ENCODE results near the gene RBSN.

Gene RBSN

DNA sequence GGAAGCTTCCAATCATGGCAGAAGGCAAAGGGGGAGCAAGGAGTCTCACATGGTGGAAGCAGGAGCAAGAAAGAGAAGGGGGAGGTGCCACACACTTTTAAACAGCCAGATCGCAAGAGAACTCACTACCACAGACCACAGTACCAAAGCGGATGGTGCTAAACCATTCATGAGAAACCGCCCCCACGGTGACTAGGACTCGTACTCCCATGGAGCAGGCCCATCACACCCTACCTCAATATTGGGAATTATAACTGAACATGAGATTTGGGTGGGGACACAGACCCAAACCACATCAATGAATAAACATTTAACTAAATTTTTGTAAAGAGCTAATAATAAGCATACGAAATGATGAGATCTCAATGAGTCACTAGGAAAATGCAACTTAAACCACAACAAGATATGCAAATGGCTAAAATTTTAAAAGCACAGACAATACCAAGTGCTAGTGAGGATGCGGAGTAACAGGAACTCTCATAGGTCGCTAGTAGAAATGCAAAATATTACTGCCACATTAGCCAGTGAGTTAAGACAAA lies 43.9 kb downstream of the RBSN start:
- no peak for DNase-seq

DNA sequence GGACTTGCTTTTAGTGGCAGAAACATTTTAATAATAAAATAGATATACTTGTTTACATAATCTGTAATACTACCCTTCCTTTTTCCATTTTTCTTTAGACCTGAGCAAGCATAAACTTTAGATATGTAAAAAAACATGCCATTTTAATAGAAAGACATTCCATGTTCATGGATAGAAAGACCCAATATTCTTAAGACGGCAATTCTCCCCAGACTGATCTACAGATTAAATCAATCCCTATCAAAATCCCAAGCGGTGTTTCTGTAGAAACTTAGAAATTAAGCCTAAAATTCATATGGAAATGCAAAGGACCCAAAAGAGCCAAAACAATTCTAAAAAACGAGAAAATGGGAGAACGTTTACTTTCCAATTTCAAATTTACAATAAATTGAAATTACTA lies 45.4 kb downstream of the RBSN start:
- no peak for DNase-seq

DNA sequence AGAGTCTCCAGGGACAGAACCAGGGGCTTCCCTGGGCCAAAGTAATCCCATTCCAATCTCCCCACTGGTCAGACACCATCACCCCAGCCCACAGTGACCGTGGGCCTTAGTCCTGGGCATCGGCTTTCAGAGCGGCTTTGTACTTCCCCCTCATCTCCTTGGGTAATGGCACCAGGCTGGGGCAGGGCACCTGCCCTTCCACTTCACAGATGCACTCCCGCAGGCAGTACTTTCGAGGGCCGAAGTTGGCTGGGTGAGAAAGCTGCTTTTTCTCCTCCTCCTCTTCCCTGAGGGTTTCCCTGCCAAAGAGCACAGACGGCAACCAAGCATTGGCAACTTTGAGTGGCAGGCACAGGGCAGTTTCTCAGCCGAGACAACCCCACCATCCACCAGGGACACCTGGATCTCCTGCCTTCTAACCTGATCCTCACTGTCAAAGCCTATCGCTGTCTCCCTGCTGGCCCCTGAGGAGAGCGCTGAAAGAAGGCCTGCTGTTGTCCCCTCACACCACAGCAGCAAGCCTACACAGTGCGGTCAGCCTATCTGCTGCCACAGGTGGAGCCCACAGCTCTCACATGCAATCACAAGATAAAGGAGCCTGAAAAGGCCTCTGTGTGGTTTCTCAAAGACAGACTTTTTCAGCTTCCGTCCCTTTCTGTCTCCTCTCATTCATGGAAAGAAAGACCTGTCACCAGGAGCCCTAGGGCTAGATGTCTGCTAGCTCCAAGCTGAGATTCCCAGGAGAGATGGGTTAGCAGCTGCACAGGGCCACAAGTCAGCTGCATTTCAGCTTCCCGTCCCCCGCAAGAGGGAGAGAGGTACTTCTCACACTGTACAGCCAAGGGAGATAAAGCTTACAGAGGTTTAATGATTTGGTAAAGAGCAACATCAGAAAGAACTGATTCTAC lies 46.4 kb downstream of the RBSN start:
- no peak for DNase-seq

DNA sequence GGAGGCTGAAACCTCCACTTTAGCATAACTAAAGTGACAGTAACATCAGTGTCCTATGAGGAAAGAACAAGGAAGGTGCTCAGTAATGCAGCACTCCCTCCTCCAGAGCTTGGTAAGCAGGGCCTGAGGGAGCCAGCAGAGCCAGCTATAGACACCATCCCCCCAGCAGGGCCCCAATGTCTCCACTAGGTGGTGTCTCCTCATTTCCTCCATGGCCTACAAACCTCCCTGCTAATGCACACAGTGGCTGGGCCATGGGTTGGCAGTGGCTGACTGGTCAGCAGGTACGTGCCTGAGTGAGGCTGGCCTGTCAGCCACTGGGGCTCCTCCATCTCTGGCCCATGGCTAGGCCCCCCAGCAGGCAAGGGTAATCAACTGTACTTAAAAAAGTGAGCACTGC lies 47.4 kb downstream of the RBSN start:
- DNase-seq: no peak

DNA sequence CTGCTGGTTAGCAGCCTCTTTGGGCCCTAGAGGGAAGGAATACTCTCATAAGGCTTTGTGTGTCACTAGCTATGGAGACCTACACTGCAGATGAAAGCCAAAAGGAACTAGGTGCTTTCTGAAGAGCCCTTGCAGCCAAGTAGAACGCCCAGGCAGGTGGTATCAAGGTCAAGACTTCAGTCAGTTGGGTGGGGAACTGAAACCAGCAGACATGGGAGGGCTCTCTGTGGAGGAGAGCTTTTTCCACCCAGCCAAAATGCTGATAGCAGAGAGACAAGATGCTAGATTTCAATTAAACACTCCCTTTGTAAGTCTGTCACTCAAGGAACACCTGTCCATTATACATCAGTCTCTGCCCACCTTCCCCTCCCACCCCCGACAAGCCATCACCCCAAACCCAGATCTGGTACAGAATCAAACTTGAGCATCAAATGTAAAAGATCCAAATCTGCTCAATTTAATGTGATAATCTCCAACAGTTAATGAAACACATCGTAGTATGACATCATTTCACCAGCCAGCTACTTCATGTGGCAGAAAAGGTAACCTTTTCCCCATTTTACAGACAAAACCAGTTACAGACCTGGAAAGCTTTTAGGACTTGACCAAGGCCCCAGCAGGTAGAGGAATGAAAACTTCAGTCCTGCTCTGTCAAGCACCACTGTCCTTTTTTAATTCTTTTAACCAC lies 48.4 kb downstream of the RBSN start:
- no peak for DNase-seq

DNA sequence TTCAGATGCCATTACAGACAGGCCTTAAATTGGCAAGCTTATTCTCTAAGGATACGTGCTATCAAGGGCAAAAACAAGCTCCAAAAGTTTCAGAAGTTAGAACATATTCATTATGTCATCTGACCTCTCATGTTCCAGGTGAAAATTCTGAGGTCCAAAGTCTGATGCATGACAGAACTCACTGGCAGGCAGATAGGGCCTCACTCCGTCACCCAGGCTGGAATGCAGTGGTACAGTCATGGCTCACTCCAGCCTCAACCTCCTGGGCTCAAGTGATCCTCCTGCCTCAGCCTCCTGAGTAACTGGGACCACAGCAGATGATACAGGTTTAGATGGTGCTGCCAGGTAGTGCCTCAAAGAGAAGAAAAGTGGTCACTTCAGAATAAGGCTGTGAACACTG lies 49.4 kb downstream of the RBSN start:
- DNase-seq: no peak

DNA sequence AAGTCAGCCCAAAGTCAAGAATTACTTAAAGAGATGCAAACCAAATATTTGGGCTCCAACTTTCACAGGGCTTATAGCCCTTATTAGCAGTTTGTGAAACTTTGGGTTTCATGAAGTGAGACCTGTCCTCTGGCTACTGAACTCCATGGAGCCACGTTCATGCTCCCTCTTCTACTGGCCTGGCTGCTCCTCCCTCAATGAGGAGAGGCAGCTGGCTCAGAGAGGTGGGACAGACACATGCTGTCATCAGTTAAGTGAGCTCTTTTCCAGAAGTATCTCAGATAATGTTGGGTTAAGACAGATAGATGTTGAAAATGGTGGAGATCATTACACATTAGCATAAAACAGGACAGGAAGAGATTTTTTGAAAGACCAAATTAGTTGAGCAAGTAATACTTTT lies 53.3 kb downstream of the RBSN start:
- DNase-seq: no peak

DNA sequence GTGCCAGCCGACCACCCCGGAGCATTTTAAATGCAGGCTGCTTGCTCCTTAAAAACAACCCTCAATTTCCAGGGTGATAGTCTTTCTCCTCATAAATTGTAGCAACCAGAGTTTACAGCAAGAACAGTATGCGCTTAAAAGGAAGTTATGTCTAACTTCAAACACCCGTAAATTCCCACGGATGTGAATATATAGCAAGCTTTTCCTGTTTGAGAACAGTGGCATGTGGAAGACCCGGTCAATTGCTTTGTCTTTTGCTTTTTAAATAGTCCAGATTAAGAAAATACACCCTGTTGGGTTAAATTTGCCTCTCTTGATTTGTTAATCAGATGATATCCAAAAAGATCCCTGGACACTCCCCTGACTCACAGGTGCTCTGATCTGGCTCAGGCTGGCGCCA lies 54.6 kb downstream of the RBSN start:
- DNase-seq: no peak

DNA sequence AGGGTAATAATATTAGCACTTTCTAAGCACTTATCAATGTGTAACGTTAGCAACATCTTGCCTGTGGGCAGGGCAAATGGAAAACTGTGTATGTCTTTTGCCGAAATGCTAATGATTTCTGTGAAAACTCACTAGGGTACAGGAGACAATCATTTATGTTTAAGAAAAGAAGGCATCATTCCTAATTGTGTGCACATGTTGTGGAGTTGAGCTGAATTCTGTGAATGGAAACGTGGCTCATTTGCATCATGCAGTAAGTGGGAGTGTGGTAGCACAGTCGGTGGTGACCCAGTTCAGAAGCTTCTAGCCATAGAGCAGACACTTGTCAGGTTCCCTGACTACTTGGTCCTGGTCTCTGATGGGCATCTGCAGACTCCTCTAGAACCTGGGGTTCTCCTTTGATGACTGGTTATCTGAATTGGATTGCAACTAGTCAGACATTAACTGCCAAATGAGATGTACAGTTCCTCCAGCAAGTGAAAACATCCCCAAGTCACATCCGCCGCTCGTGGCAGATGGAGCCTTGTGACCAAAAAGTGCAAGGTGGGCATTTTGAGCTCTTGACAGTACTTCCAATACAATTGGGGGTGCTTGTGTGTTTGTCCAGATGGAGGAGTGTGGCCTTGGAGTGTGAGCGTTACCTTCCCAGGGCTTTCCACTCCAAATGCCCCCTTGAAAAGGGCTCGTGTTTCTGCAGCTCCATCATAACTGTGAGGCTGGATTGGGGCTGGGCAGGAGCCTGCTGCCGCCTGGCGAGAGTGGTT lies 55.4 kb downstream of the RBSN start:
- no peak for DNase-seq

DNA sequence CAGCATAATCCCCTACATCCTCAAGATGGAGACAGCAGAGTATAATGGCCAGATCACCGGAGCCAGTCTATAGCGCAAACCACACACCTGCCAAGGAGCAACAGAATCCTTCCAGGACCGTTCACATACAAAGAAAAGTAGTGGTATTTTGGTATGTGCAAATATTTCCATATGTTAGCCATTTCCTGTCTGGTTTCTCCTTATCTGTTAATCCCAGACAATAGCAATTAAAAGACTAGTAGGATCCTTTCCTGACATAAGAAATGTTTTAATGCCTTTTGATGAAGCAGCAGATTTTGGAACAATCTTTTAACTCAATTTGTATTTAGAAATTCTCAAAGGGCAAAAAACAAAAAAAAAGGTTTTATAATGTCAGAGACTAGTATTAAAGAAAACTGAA lies 56.0 kb downstream of the RBSN start:
- DNase-seq: no peak

DNA sequence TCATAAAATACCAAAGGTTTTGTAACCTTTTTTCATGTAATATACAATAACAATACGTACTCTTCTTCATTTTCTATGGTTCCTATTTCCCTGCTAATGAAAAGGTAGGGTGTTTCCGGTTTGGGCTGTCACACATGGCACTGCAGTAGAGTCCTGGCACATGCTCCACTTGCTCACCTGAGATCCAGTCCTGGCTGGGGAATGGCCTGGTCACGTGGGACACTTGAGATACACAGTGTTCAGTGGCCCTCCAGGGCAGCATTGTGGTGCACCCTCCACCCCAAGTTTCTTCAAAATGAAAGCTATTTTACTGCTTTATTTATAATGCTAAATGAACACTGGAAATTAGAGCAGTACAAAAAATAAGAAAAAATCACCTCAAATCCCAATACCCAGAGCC lies 57.0 kb downstream of the RBSN start:
- DNase-seq: no peak

DNA sequence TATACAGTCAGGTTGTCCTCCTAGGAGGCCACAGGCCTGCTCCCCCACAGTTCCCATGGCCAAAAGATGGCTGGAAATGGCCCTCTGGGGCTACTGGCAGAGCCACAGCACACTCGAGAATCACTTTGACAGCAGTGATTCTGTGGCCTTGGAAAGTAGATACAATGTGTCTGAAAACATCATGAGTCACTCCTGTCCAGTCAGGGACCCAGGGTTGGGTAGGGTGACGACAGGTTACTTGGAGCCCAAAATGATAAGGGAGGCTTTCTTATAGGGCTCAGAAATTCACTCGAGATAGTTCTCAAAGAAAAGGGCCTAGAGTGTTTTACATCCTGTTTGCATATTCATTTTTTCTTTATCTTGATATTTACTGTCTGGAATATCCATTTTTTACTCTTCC lies 58.1 kb downstream of the RBSN start:
- DNase-seq: no peak

DNA sequence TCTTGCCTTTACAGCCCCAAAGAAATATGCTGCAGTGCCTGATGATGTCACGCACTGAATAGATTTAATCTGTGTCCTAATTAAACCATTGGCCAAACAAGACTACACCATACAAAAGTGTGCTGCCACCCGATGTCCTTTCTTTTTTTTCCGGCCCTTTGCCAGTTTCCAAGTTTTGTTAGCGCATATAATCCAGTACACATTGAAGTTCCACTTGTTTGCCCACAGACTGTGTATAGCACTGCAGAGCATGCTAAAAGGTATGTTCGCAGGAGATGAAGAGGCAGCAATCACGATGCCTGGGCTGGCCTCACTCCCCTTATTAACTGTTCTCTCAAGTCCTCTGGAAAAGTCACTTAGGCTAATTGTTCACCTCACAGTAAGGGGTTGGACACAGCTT lies 60.6 kb downstream of the RBSN start:
- DNase-seq: no peak

DNA sequence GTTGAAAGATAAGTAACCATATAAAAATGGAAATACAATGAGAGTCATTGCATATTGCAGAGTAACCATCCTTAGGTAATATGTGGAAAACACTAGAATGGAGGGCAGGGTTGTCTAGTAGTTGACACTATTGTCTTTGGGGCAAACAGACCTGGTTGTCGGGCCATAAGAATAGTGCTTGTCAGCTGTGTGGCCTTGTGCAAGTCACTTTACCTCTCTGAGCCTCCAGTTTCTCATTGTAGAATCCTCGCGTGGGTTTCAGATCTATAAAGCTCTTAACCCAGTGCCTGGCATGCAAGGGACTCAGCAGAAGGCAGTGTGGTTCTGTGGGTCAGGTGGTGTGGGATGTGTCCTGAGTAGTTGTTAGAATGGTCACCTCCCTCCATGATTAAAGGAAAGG lies 65.8 kb downstream of the RBSN start:
- DNase-seq: no peak

DNA sequence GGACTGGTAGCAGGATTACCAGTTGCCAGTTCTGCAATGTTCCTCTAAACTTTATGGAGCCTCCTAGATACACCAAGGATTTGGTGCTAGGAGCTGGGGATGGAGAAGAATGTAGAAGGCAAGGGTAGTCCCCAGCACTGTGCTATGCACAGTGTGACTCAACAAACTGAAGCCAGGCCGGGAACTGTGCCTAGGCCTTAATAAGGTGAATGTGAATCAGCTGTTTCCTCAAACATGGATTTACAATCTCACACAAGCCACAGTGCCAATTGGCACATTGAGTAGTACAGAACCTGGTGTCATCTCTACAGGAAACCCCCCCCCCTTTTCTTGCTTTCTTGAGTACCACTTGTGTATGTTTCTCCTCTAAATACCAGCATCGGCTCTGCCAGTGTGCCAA lies 66.3 kb downstream of the RBSN start:
- DNase-seq: no peak

DNA sequence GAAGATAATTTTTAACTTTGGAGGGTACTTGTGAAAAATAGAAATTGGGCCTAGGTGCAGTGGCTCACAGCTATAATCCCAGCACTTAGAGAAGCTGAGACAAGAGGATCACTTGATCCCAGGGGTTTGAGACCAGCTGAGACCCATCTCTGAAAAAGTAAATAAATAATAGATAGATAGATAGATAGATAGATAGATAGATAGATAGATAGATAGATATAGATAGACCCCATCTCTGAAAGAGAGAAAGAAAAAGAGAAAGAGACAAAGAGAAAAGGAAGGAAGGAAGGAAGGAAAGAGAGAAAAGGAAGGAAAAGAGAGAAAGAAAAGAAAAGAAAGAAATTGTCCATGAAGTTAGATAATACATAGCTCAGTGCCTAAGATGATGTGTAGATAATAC lies 69.3 kb downstream of the RBSN start:
- no peak for DNase-seq

DNA sequence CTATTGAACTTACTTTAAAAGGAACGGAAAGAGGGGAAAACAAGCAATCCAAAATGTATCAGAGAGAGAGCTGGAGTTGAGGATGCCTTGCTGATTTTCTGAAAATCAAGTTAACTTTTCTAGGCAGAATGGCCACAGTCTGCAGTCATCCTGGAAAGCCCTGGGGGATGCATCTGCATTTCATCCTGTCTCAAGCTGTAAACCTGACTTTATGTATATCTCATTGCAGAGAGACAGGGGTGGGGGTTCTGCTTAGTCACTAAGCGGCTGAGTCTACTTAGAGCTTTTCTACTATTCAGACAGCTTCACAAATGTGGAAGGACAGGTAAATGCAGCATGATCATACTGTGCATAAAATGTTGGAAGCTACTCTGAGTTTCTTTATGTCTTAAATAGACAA lies 75.2 kb downstream of the RBSN start:
- DNase-seq: no peak

DNA sequence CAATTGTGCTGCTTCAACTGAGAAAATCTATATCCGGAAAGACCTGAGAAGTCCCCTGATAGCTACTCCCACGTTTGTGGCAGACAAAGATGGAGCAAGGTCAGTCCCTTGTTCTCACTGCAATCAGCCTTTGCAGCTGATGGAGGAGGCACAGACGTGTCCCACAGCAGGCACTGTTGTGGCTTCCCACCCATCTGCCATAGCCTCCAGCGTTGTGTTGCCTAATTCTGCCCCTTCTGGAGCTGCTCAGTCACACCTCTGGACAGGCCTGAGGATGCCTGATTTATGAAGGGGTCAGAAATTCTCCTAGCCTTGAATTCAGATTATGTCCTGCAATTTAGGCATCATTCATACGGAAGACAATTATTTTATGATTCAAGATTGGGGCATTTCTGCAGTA lies 75.7 kb downstream of the RBSN start:
- no peak for DNase-seq
